GM18519 (cell line): ENCODE results near the gene TLCD3A.

Experiments
- ATAC-seq: cut with Tn5 transposase; IDR thresholded peaks from one replicate; pipeline ENCODE4 v1.9.1; 2021; ENCODE audit warnings: mild to moderate bottlenecking, moderate library complexity; ENCODE audit not compliant: unreplicated experiment, low FRiP score

TLCD3A gene

GRCh38 chr17:705011-705410, 27.4 kb upstream of the TLCD3A start:
- no peak for ATAC-seq

GRCh38 chr17:705863-706262, 26.5 kb upstream of the TLCD3A start:
- no peak for ATAC-seq

- no peak for ATAC-seq
These were observed 24.3 kb upstream of the TLCD3A start for GRCh38 chr17:708132-708531.

DNA sequence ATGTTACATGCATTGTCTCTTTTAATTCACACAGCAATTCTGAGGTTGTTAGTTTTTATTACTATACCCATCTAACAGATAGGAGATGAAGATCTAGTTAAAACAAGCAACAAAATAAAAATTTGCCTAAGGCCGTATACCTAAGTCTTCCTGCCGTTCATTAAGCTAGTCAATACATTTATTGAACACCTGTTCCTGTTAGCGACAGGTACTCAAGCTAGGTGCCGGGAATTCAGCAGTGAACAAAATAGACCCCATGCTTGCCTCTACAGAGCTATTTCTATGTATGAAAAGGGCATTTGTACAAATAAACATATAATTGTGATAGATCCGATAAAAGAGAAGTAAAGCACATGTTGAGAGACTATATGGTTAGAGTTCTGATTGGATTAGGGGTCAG, 14.3 kb upstream of the TLCD3A start:
- ATAC-seq: no peak

DNA sequence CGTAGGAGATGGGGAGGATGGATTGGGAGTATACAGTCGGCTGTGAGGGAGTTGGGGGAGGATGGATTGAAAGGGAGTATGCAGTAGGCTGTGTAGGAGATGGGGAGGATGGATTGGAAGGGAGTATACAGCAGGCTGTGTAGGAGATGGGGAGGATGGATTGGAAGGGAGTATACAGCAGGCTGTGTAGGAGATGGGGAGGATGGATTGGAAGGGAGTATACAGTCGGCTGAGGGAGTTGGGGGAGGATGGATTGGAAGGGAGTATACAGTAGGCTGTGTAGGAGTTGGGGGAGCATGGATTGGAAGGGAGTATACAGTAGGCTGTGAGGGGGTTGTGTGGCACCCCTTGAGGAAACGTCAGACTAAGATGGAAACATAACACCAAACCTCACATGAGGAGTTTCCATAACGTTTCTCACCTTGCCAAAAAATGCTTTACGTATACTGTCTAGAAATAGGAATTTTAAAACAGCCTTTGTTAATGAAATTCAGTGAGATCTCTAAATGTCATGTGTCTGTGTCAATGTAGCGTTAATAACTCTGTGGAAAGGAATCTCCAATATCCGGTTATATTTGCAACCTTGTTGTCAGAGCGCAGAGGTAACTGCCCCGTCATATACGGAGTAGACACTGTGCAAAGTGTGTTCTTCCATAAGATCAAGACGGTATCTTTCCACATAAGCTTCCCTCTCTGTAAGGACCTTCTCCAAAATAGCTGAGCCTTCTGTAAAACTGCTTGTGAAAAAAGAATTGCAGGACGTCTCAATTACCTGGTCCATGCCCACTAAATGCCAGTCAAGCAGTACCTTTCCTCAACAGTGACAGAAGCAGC, 11.5 kb upstream of the TLCD3A start:
- no peak for ATAC-seq

GRCh38 chr17:721540-721937, 10.9 kb upstream of the TLCD3A start:
- no peak for ATAC-seq

- ATAC-seq: no peak
These were observed 7.3 kb upstream of the TLCD3A start for GRCh38 chr17:725084-725483.

DNA sequence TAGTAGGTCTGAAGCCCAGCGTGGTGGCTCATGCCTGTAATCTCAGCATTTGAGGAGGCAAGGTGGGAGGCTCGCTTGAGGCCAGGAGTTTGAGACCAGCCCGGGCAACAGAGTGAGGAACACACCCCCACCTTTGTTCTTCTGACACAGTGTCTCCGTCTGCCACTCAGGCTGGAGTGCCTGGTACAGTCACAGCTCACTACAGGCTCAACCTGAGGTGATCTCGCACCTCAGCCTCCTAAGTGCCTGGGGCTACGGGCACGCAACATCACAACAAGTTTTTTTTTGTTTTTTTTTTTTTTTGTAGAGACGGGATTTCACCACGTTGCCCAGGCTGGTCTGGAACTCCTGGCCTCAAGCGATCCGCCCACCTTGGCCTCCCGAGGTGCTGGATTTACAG, 6.7 kb upstream of the TLCD3A start:
- no peak for ATAC-seq

DNA sequence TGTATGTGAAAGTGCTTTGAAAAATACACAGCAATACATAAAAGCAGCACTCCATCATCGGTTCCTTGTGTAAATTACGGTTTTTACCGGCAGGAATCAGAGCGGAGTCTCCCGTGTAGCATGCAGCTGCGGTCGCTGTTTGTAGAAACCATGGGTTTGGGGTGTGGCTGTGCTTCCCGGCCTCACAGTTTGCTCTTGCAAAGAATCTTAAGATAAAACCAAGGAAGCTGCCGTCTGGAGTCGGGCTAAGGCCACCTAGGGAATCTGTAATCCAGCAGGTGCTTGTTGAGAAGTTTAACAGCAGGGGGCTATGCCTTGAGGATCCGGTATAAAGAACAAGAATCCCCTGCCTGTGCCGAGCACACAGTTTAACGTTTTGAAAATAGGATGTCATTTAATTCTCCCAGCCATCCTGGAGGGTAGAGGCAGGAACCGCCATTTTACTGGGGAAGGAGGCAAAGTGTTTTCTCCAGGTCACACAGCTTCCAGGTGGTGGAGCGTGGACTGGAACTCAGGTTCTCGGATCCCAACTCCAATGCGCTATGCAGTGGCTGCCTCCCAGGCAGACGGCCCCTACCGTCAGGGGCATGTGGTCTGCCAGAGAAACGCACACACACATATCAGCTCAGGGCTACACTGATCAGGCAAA, 6.0 kb upstream of the TLCD3A start:
- no peak for ATAC-seq

DNA sequence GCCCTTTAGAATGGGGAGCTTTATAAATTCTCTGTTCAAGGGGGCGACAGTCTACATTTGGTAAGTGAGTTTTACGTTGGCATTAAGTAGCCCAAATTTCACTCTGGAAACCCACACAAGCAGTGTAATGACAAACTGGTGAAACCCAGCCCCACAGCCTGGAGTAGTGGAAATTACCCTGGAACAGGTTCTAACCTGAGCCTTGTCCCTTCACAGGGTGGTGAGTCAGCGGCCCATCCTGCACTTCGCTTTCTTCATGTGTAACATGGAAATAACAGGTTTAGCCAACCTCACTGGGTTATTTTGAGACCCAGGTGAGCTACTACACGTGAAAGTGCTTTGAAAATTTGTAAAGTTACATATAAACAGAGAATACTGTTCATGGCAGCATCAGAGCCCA, 3.5 kb upstream of the TLCD3A start:
- ATAC-seq: no peak

- no peak for ATAC-seq
These were observed 741 bp upstream of the TLCD3A start for GRCh38 chr17:731644-732066.

GRCh38 chr17:732902-733720, 715 bp downstream of the TLCD3A start:
- ATAC-seq: peak; percentile 23

GRCh38 chr17:733743-734142, 1.3 kb downstream of the TLCD3A start:
- no peak for ATAC-seq

DNA sequence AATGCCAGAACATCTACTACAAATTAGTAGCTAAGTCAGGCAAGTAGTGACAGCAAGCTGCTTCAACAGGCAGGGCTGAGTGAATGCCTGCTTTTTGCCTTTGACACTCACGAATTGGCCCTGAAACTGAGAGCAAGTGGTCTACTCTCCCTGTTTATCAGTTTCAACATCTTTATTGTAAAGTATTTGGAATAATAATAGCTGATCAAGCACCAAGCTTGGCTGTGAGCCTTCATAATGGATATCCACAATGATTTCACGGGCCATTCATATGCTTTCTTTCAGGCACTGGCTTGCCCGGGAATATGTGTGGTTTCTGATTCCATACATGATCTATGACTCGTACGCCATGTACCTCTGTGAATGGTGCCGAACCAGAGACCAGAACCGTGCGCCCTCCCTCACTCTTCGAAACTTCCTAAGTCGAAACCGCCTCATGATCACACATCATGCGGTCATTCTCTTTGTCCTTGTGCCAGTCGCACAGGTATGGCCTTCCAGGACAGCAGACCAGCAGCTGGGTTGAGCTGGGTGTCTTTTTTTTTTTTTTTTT, 5.2 kb downstream of the TLCD3A start:
- ATAC-seq: no peak

DNA sequence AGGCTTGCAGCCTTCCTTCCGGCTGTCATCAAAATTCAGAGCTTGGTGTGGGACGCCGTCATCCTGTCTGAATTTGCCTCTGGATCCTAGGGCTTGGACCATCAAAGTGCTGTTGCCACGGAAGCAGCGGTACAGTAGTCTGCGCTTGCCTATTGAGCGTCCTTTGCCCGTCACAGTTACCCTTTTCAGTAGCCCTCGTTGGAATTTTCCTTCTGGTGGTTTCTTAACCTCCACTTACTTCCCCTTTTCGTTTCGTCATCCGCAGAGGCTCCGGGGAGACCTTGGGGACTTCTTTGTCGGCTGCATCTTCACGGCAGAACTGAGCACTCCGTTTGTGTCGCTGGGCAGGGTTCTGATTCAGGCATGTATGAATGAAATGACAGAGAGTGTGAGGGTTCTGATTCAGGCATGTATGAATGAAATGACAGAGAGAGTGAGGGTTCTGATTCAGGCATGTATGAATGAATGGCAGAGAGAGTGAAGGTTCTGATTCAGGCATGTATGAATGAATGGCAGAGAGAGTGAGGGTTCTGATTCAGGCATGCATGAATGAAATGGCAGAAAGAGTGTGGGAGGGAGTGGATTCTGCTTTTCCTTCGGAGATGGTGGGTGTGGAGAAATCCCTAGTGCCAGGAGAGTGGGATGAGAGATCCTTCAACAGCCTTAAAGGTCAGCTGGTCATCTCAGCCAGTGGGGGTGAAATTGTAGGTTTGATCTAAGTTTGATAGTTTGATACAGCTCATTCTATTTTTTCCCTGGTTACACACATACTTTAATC, 8.0 kb downstream of the TLCD3A start:
- no peak for ATAC-seq

GRCh38 chr17:742147-742793, 9.9 kb downstream of the TLCD3A start:
- ATAC-seq: no peak

DNA sequence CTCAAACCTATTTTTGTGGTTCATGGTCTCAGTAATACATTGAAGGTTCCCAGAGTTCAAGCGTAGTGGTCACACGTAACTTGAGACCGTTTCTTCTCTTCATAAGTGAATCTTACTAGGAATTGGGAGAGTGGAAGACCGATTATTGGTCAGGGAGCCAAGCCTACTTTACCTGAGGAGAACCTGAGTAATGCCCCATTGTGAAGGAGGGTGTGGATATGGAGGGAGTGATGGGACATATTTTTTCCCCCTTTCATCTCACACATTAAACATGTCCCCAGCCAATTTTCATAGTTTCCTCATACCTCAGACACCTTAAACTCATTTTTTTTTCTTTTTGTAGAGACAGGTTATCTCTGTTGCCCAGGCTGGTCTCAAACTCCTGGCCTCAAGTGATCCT, 10.7 kb downstream of the TLCD3A start:
- ATAC-seq: no peak

GRCh38 chr17:744937-745336, 12.5 kb downstream of the TLCD3A start:
- ATAC-seq: no peak

DNA sequence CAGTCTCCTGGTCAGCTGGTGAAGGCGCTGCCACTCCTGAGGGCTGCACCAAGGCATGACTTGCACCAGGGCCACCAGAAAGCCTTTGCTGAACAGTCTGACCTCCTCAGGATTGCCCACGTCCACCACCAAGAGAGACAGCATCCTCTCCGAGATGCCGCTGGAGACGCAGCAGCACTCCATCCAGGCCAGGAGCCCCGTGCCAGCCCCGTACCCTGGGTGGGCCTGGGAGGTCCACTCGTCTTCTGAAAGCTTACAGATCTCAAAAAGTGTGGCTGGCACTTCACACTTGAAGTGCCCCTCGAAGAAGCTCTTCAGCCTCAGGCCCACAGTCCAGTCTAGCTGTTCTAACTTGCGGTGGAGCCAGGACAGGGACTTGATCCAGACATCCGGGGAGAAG, 13.0 kb downstream of the TLCD3A start:
- no peak for ATAC-seq

GRCh38 chr17:746181-746580, 13.8 kb downstream of the TLCD3A start:
- no peak for ATAC-seq
